ENCODE results near the gene TIRAP. TPM values are rescaled to one million over a fixed set of nuclear protein-coding genes. Genes with fewer than 3 reads are reported as not detected.

TIRAP gene
- total RNA-seq, 2 donors from 2014 or later, result 6.3 to 7.4 TPM

- no peak overlapping the region for H3K4me3 ChIP-seq
- H3K4me1 ChIP-seq, result peaks cover 0 to 64% of the 10 kb centered on the region in 2 donors
- no peaks in the 10 kb centered on the region for H3K27me3 ChIP-seq
- no peak for TF ChIP-seq CTCF (IDR thresholded peaks at IDR 0.05)
- no peaks in the 10 kb centered on the region for H3K9me3 ChIP-seq
- no peaks in the 10 kb centered on the region for H3K36me3 ChIP-seq
- H3K27ac ChIP-seq, result peak overlapping the region; percentile 48 to 57
- DNase-seq (ENCODE audit: low spot score), result peak; percentile 92
These were observed 57.1 kb downstream of the TIRAP start for GRCh38 chr11:126339863-126340434.

GRCh38 chr11:126340960-126341606, 58.2 kb downstream of the TIRAP start:
- Histone ChIP-seq H3K27ac (peak overlapping the region; percentile 32 to 48), H3K4me1 (peaks cover 0 to 67% of the 10 kb centered on the region in 2 donors), H3K9me3 (no peaks in the 10 kb centered on the region), H3K36me3 (no peaks in the 10 kb centered on the region), H3K27me3 (no peaks in the 10 kb centered on the region), H3K4me3 (no peak overlapping the region)
- DNase-seq (ENCODE audit: low spot score), result no peak
- no peak for TF ChIP-seq CTCF (IDR thresholded peaks at IDR 0.05)

GRCh38 chr11:126341760-126342161, 58.9 kb downstream of the TIRAP start:
- H3K27ac ChIP-seq, result peak overlapping the region in 1 of 2 donors; percentile 48
- no peaks in the 10 kb centered on the region for H3K9me3 ChIP-seq
- no peak for TF ChIP-seq CTCF (IDR thresholded peaks at IDR 0.05)
- no peaks in the 10 kb centered on the region for H3K36me3 ChIP-seq
- no peak for DNase-seq (ENCODE audit: low spot score)
- no peak overlapping the region for H3K4me3 ChIP-seq
- no peaks in the 10 kb centered on the region for H3K27me3 ChIP-seq
- peaks cover 0 to 67% of the 10 kb centered on the region in 2 donors for H3K4me1 ChIP-seq

GRCh38 chr11:126343051-126343450, 60.2 kb downstream of the TIRAP start:
- Histone ChIP-seq H3K4me3 (no peak overlapping the region), H3K27ac (no peak overlapping the region), H3K36me3 (no peaks in the 10 kb centered on the region), H3K9me3 (no peaks in the 10 kb centered on the region), H3K27me3 (no peaks in the 10 kb centered on the region), H3K4me1 (peaks cover 0 to 67% of the 10 kb centered on the region in 2 donors)
- TF ChIP-seq CTCF (IDR thresholded peaks at IDR 0.05), result no peak
- no peak for DNase-seq (ENCODE audit: low spot score)

Other genes starting within 250 kb of the TIRAP start
- 10 to 100 TPM; 17.6 to 21.9 TPM for gene CDON, start 220.2 kb upstream of the TIRAP start, total RNA-seq
- gene RPUSD4, start 71.4 kb upstream of the TIRAP start, total RNA-seq, result 10 to 100 TPM; 13.3 to 14.3 TPM
- 10 to 100 TPM; 16.0 to 16.3 TPM for gene FAM118B, start 71.3 kb upstream of the TIRAP start, total RNA-seq
- gene SRPRA, start 14.2 kb upstream of the TIRAP start, total RNA-seq, result 10 to 100 TPM; 70.3 to 91.9 TPM
- gene FOXRED1, start 13.9 kb upstream of the TIRAP start, total RNA-seq, result 10 to 100 TPM; 19.1 to 26.6 TPM
- 10 to 100 TPM; 12.1 to 14.1 TPM for gene DCPS, start 21.0 kb downstream of the TIRAP start, total RNA-seq
- 100 to 1,000 TPM in 1 of 2 donors, 10 to 100 TPM in 1; 67.5 to 103 TPM for gene ST3GAL4, start 72.6 kb downstream of the TIRAP start, total RNA-seq